KOPT-K1 (cell line): ENCODE results near the gene HDAC6.

Experiments used
- H3K27ac ChIP-seq: fragments of 200-600 bp; sonication (generic); 2 replicates; pipeline ENCODE4 v1.5.1; 2016; ENCODE audit warnings: antibody characterized with exemption, mild to moderate bottlenecking, low read depth, low read length; ENCODE audit not compliant: poor library complexity, severe bottlenecking
- H3K36me3 ChIP-seq: fragments of 200-600 bp; sonication (generic); 2 replicates; pipeline ENCODE4 v1.5.1; 2017; ENCODE audit warnings: antibody characterized with exemption, mild to moderate bottlenecking, low read length, moderate library complexity; ENCODE audit not compliant: insufficient read depth
- H3K9me3 ChIP-seq: fragments of 200-600 bp; sonication (generic); 2 replicates; pipeline ENCODE4 v1.5.1; 2017; ENCODE audit warnings: antibody characterized with exemption, low read length, mild to moderate bottlenecking; ENCODE audit not compliant: insufficient read depth, poor library complexity, severe bottlenecking

Gene HDAC6

GRCh38 chrX:48785540-48786214 is 16.2 kb upstream of the HDAC6 start:
- Histone ChIP-seq H3K36me3 (no peaks in the 10 kb centered on the region), H3K27ac (no peak overlapping the region), H3K9me3 (no peaks in the 10 kb centered on the region)

GRCh38 chrX:48786341-48786800 is 15.5 kb upstream of the HDAC6 start, which contains the start of gene GATA1:
Gene GATA1 (plus strand): TSS chrX:48786590. CDS start chrX:48791110, 4,520 bp downstream.
- Histone ChIP-seq H3K9me3 (no peaks in the 10 kb centered on the region), H3K36me3 (no peaks in the 10 kb centered on the region), H3K27ac (no peak within 1 kb of the TSS)

- no peaks in the 10 kb centered on the region for H3K9me3 ChIP-seq
Observed at GRCh38 chrX:48786825-48787504, 14.9 kb upstream of the HDAC6 start.

GRCh38 chrX:48787505-48788443 is 14.1 kb upstream of the HDAC6 start:
- Histone ChIP-seq H3K9me3 (no peaks in the 10 kb centered on the region), H3K36me3 (no peaks in the 10 kb centered on the region), H3K27ac (no peak overlapping the region)

More at GRCh38 chrX:48786825-48787504, 14.9 kb upstream of the HDAC6 start:
- H3K27ac ChIP-seq: no peak overlapping the region
- no peaks in the 10 kb centered on the region for H3K36me3 ChIP-seq

- no peaks in the 10 kb centered on the region for H3K36me3 ChIP-seq
- no peaks in the 10 kb centered on the region for H3K9me3 ChIP-seq
- H3K27ac ChIP-seq: peak overlapping the region; percentile 20
Observed at GRCh38 chrX:48789366-48790220, 12.3 kb upstream of the HDAC6 start.

GRCh38 chrX:48790477-48790876 is 11.4 kb upstream of the HDAC6 start:
- Histone ChIP-seq H3K9me3 (no peaks in the 10 kb centered on the region), H3K27ac (no peak overlapping the region), H3K36me3 (no peaks in the 10 kb centered on the region)

- no peaks in the 10 kb centered on the region for H3K9me3 ChIP-seq
- H3K27ac ChIP-seq: no peak overlapping the region
- no peaks in the 10 kb centered on the region for H3K36me3 ChIP-seq
Observed at GRCh38 chrX:48791063-48791820, 10.6 kb upstream of the HDAC6 start.

GRCh38 chrX:48792219-48792618 is 9.6 kb upstream of the HDAC6 start:
- no peaks in the 10 kb centered on the region for H3K36me3 ChIP-seq
- H3K27ac ChIP-seq: no peak overlapping the region
- no peaks in the 10 kb centered on the region for H3K9me3 ChIP-seq

GRCh38 chrX:48793935-48794334 is 7.9 kb upstream of the HDAC6 start:
- no peaks in the 10 kb centered on the region for H3K9me3 ChIP-seq
- H3K36me3 ChIP-seq: no peaks in the 10 kb centered on the region
- H3K27ac ChIP-seq: no peak overlapping the region

- Histone ChIP-seq H3K27ac (no peak overlapping the region), H3K36me3 (no peaks in the 10 kb centered on the region), H3K9me3 (no peaks in the 10 kb centered on the region)
Observed at GRCh38 chrX:48794340-48794910, 7.4 kb upstream of the HDAC6 start.

- no peaks in the 10 kb centered on the region for H3K36me3 ChIP-seq
- no peak overlapping the region for H3K27ac ChIP-seq
- H3K9me3 ChIP-seq: no peaks in the 10 kb centered on the region
Observed at GRCh38 chrX:48794911-48795515, 6.9 kb upstream of the HDAC6 start.

GRCh38 chrX:48798318-48798717 is 3.5 kb upstream of the HDAC6 start:
- Histone ChIP-seq H3K36me3 (0 out of 2 replicates have a peak, but pooled peaks cover 5% of the 10 kb centered on the region), H3K27ac (no peak overlapping the region)

GRCh38 chrX:48800574-48801279 is 1.1 kb upstream of the HDAC6 start:
- Histone ChIP-seq H3K27ac (peak overlapping the region; percentile 97), H3K9me3 (no peaks in the 10 kb centered on the region), H3K36me3 (peaks cover 22% of the 10 kb centered on the region; the same call in 1 of the 2 replicates)

More at GRCh38 chrX:48798318-48798717, 3.5 kb upstream of the HDAC6 start:
- H3K9me3 ChIP-seq: no peaks in the 10 kb centered on the region
